ENCODE measurements around the gene CNIH2. TPM values are rescaled to one million over a fixed set of nuclear protein-coding genes. Genes with fewer than 3 reads are reported as not detected.

The CNIH2 gene
- total and polyA plus RNA-seq, 2 of the 8 experiments (the other 6 are each of a cell fraction or from before 2014, with no cell fraction given): 12.5 to 15.8 TPM

DNA sequence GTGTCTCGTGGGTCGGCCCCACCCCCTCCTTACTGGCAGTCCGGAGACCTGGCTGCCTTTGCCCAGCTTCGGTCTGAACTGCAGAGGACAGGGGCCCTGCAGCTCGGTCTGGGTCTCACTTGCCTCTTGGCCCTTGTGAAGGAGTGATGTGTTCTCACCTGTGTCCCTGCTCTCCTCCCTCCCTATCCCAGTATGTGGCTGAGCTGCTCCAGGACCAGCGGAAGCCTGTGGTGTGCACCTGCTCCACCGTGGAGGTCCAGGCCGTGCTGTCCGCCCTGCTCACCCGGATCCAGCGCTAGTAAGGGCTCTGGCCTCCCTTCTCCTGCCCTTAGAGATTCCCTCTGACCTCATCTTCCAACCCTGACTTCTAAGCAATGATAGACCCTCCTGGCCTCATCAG, 45.2 kb upstream of the CNIH2 start:
- CTCF ChIA-PET (ENCODE audit: partially characterized antibody): interaction anchor here (1.2 to 12.4 kb wide), 3 partner anchors 11 to 68 kb away, joined by 4 to 123 read pairs (median 5); no protein-coding TSS in a partner anchor
- H3K36me3 ChIP-seq (ENCODE audit: control insufficient read depth in 2 of 4, insufficient read depth in 4 of 4, low read length in 3 of 4): peaks cover 0 to 10% (median 2%) of the 10 kb centered on the region in 4 experiments; a peak in 3 of 8 replicates
- H3K56ac ChIP-seq (replicated peaks; ENCODE audit: insufficient read length, low read depth, low read length): no peak overlapping the region
- no peak for TF ChIP-seq CBX5 (IDR thresholded peaks at IDR 0.05; ENCODE audit: low read depth, low read length)
- no peak for TF ChIP-seq SUZ12 (IDR thresholded peaks at IDR 0.05; ENCODE audit: low read length)
- no peak for TF ChIP-seq SP1 (IDR thresholded peaks at IDR 0.05; ENCODE audit: low read depth, low read length)
- TF ChIP-seq RBBP5 (IDR thresholded peaks at IDR 0.05; ENCODE audit: borderline replicate concordance, low read depth, low read length): no peak
- TF ChIP-seq NANOG (IDR thresholded peaks at IDR 0.05; ENCODE audit: insufficient read depth, low read depth, low read length, poor library complexity, severe bottlenecking): no peak
- no peak for TF ChIP-seq RNF2 (IDR thresholded peaks at IDR 0.05; ENCODE audit: borderline replicate concordance, low read depth, low read length, missing control alignments, poor library complexity, severe bottlenecking)
- TF ChIP-seq KDM5A (IDR thresholded peaks at IDR 0.05; ENCODE audit: low read length): no peak
- no peak for TF ChIP-seq SIN3A (conservative IDR thresholded peaks at IDR 0.05 in 1 of 2, IDR thresholded peaks at IDR 0.05 in 1 of 2; ENCODE audit: low read depth in 1 of 2, low read length in 2 of 2)
- TF ChIP-seq SIRT6 (IDR thresholded peaks at IDR 0.05; ENCODE audit: low read length): no peak
- no peak for TF ChIP-seq JUN (IDR thresholded peaks at IDR 0.05; ENCODE audit: low read depth, low read length)

More for the DNA sequence above, 45.2 kb upstream of the CNIH2 start:
- peaks cover 0 to 2% (median 0%) of the 10 kb centered on the region in 4 experiments; a peak in 5 of 7 replicates for H3K4me1 ChIP-seq (replicated peaks in 1 of 4; ENCODE audit: control insufficient read depth in 3 of 4, insufficient read depth in 4 of 4, low read length in 3 of 4)
- no peak overlapping the region for H3K4ac ChIP-seq (replicated peaks; ENCODE audit: insufficient read length, low read depth, low read length)
- H3K27ac ChIP-seq (ENCODE audit: low read depth, low read length): no peak overlapping the region
- no peaks in the 10 kb centered on the region for H3K9me3 ChIP-seq (ENCODE audit: insufficient read depth in 2 of 2, low read depth in 1 of 2, low read length in 1 of 2)
- no peak overlapping the region for H4K8ac ChIP-seq (ENCODE audit: extremely low read depth, insufficient read depth, low read length)
- H4K91ac ChIP-seq (replicated peaks; ENCODE audit: insufficient read length, low read length): no peak overlapping the region
- H3K79me2 ChIP-seq (ENCODE audit: control insufficient read depth in 1 of 2, insufficient read depth in 2 of 2, low read length in 2 of 2): no peaks in the 10 kb centered on the region
- H3K4me2 ChIP-seq (ENCODE audit: insufficient read depth in 1 of 2, low read depth in 2 of 2, low read length in 2 of 2): no peak overlapping the region
- no peak overlapping the region for H2AK5ac ChIP-seq (ENCODE audit: low read depth, low read length)
- no peak overlapping the region for H2BK12ac ChIP-seq (ENCODE audit: low read depth, low read length)
- no peak overlapping the region for H3K9ac ChIP-seq (replicated peaks in 1 of 4; ENCODE audit: extremely low read depth in 1 of 4, low read depth in 3 of 4, low read length in 3 of 4)
- H3K23ac ChIP-seq (ENCODE audit: insufficient read length): no peak overlapping the region
- H3K79me1 ChIP-seq (ENCODE audit: low read depth, low read length): no peaks in the 10 kb centered on the region
- DNase-seq (ENCODE audit: low read depth in 1 of 2, low spot score in 2 of 2): no peak
- H2AFZ ChIP-seq (ENCODE audit: low read length): no peak overlapping the region
- no peak overlapping the region for H2BK5ac ChIP-seq (ENCODE audit: low read depth, low read length)
- H2BK15ac ChIP-seq (ENCODE audit: low read length): no peak overlapping the region
- no peak overlapping the region for H3K14ac ChIP-seq (ENCODE audit: insufficient read length)
- no peaks in the 10 kb centered on the region for H4K20me1 ChIP-seq (replicated peaks in 1 of 2; ENCODE audit: control insufficient read depth in 1 of 2, insufficient read depth in 2 of 2, low read length in 2 of 2)
- H2BK20ac ChIP-seq (ENCODE audit: low read length): no peak overlapping the region
- no peak overlapping the region for H3K4me3 ChIP-seq (ENCODE audit: extremely low read depth in 1 of 4, insufficient read depth in 2 of 4, low read depth in 3 of 4, low read length in 4 of 4)
- no peak for FAIRE-seq
- H2BK120ac ChIP-seq (replicated peaks; ENCODE audit: low read depth, low read length): no peak overlapping the region
- no peaks in the 10 kb centered on the region for H3K27me3 ChIP-seq (replicated peaks in 1 of 4; ENCODE audit: control insufficient read depth in 3 of 4, extremely low read depth in 1 of 4, insufficient read depth in 3 of 4, low read length in 3 of 4)
- H3K23me2 ChIP-seq (ENCODE audit: low read depth, low read length): no peaks in the 10 kb centered on the region
- 96% methylated on average over 11 of the region's 11 CpGs; no CpG with 5 or more reads in 1 of the 2 experiments for WGBS, 2 experiments (ENCODE audit: extremely low coverage in 1 of 2, insufficient coverage in 1 of 2, insufficient read length in 1 of 2, insufficient replicate concordance in 2 of 2, low coverage in 1 of 2, low lambda C conversion rate in 2 of 2, missing lambda C conversion rate in 1 of 2)
- H3K18ac ChIP-seq (ENCODE audit: extremely low read depth, low read length): no peak overlapping the region
- H4K5ac ChIP-seq (ENCODE audit: insufficient read length, low read depth, low read length): no peak overlapping the region
- POLR2A ChIA-PET (ENCODE audit: partially characterized antibody): interaction anchor here (1.8 kb wide), 1 partner anchor 35 kb away, joined by 5 read pairs; the partner anchor contains the start of gene RAB1B

Measured in H1 (cell line).